HG03565 (cell line): ENCODE data around the gene TPST2.
"Not testable (repeated sequence)": the region's sequence is repeated elsewhere in the genome, so short reads cannot be mapped to it uniquely, and the experiment has no call there.

ENCODE experiments used
- ATAC-seq: cut with Tn5 transposase; IDR thresholded peaks from one replicate; pipeline ENCODE4 v1.9.1; 2021; ENCODE audit warnings: mild to moderate bottlenecking, moderate library complexity; ENCODE audit not compliant: unreplicated experiment

Gene TPST2

DNA sequence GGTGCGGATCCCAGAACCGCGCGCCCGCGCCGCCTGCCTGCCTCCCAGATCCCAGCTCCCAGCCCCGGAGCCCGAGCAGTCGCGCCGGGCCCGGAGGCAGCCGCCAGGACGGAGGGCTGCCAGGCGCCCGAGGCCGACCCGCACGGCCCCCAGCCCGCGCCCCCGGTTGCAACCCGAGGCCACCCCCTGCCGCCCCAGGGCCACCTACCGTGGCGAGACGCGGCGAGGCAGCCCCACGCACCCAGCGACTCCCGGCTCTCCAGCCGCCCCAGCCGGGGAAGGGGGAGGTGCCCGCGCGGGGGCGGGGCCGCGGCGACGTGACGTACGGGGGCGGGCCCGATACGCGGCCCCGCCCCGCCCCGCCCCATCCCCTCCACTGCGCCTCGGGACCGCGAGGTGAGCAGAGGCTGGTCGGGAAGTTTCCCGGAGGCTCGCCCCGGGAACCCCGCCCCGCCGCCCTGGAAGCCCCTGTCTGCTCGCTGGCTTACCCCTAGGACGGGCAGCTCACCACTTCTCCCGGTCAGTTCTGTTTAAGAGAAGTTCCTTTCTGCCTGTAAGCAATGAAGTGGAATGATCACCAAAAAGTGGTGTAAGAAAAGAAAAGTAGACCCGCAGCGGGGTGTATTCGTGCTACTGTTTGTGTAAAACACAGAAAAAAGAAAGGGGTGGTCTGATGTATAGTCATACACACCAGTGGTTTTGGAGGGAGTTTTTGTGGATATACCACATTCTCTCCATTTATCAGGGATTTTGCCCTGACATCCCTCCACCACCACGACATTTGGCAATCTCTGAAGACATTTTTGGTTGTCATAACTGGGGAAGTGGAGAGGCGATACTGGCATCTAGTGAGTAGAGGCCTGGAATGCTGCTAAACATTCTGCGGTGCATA lies at the start of gene TPST2:
TSS of gene TPST2 (minus strand) at position 288 of the 892 bp plus-strand sequence. CDS start 48,502 bp downstream, outside the sequence.
- peak; percentile 46 for ATAC-seq

DNA sequence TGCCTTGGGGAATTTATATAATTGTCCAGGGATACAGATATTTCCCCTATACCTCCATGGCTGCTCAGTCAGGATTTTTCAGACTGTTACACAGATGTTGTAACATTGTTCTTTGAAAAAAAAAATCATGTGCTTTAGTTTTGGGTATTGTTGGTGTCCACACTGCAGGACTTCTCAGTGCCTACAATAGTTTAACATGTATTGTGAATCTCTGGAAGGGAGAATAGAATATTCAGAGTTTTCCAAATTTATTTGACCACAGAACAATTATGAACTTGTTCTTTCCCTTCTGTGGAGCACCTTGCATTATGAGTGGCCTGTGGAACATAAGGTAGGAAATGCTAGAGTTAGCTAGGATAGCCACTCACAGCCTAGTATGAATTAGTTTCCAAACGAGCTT lies 46.4 kb upstream of the TPST2 start:
- ATAC-seq, result no peak

DNA sequence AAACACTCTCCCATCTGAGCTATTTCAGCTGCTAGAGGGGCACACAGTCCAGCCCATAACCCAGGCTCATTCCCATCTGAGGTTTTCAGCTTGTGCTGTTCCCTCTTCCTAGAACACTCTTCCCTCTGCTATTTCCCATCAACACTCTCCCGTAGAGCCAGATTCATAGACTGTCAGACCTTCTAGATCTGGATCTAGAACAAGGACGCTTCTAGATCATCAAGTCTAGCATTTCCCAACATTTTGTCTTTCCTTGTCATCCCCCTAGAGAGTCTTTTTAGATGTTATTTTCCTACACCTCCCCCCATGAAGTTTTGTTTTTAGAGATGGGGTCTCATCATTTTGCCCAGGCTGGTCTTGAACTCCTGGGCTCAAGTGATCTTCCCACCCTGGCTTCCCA lies 45.2 kb upstream of the TPST2 start:
- no peak for ATAC-seq

DNA sequence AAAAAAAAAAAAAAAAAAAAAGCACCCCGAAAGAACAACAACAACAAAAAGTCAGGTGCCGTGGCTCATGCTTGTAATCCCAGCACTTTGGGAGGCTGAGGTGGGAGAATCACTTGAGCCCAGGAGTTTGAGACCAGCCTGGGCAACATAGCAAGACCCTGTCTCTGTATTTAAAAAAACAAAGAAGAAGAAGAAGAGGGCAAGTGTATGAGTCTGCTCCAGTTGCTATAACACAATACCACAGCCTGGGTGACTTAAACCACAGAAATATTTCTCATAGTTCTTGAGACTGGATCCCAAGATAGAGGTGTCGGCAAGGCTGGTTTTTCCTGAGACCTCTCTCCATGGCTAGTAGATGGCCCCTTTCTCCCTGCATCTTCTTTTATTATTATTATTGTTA lies 44.3 kb upstream of the TPST2 start:
- ATAC-seq, result no peak

- ATAC-seq, result no peak
Observed at GRCh38 chr22:26632422-26633155, 42.7 kb upstream of the TPST2 start.

GRCh38 chr22:26631282-26631681 lies 41.4 kb upstream of the TPST2 start:
- no peak for ATAC-seq

DNA sequence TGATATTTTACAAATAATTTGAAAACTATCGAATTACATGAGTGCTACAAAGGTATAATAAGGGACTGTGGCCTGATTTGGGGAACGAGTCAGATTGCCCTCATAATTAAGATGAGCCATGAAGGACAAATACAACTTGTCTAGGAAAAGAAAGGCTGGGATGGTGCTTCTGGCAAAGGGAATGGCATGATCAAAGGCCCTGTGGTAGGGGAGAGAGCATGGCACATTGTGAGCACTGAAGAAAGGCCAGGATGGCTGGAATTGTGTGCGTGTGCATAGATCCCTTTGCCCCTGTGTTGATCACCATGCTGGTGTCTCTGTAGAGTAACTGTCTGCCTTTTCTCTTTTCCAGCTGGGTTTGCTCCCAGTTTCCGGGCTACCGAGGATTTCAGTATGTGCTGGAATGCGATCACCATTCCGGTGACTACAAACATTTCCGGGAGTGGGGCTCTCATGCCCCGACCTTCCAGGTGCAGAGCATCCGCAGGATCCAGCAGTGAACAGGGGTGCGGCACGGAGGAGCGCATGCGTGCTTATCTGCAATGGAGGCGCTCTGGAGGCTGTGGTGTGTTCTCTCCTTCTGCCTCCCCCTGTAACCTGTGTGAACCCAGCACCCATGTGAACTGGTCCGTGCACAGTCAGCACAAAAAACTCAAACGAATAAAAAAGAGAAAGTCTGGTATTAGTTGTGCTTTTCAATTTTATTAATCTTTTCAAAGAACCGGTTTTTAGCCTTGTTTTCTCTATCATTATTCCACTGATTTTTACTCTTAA lies 40.2 kb upstream of the TPST2 start:
- ATAC-seq, result no peak

DNA sequence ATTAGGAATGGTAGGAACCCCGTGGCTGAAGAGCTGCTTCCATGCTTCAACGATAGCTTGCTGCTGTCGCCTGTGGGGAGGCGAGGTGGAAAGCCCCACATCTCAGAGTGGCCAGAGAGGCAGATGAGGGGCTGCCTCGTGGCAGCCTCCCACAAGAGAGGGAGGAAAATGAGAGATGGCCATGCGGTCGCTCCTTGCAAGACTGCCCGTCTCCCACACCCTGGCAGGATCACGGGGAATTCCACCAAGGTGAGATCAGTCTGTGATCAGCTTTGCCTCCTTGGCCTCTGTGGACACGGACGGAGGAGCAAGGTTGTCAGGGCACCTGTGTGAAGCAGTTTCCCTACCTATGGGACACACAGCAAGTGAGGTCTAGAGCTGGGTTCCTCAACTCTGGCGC lies 34.9 kb upstream of the TPST2 start:
- ATAC-seq, result no peak

- ATAC-seq, result no peak
Observed at GRCh38 chr22:26623984-26624383, 34.1 kb upstream of the TPST2 start.

GRCh38 chr22:26621663-26622062 lies 31.7 kb upstream of the TPST2 start, which contains the start of gene CRYBA4:
TSS of gene CRYBA4 (plus strand) at chr22:26621963. CDS start at chr22:26622597, 634 bp downstream.
- no peak for ATAC-seq

GRCh38 chr22:26620197-26620596 lies 30.3 kb upstream of the TPST2 start:
- ATAC-seq, result no peak

DNA sequence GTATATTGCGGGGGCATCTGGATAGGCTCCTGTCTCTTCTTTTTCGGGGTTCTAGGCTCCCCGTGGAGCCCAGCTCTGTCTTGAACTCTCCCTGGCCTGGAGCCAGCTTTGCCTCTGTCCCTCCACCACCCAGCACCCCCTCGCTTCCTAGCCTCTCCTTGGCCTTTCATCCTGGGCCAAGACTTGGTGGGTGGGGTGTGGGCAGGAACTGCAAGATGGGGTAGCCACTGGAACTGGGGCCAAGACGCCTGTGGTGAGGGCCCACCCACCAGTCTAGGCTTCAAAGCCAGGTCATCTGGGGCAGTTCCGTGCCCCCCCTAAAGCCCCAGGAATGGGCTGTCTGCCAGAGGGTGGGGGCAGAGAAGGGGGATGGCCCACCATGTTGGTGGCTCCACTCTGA lies 29.6 kb upstream of the TPST2 start:
- no peak for ATAC-seq

DNA sequence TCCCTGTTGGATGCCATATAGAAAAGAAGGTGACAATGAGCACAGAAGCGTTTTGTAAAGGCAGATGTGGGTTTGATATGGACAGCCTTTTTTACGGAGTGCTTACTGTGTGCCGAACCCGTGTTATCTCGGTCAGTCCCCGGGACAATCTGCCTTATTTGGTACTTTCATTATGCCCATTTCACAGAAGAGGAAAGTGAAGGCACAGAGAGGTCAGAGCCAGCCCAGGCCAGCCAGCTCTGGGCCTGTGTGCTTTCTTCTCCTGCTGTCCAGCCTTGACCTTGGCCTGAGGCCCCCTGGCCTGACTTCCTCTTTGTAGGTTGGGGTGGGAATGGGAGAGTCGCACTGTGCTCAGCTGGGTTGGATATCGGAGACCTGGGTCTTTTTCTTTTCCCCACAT lies 28.5 kb upstream of the TPST2 start:
- ATAC-seq, result no peak

- no peak for ATAC-seq
Observed at GRCh38 chr22:26617271-26618199, 27.6 kb upstream of the TPST2 start, which contains the start of gene CRYBB1. TSS of gene CRYBB1 (minus strand) at chr22:26618027. CDS start at chr22:26616319, 1,708 bp downstream.

DNA sequence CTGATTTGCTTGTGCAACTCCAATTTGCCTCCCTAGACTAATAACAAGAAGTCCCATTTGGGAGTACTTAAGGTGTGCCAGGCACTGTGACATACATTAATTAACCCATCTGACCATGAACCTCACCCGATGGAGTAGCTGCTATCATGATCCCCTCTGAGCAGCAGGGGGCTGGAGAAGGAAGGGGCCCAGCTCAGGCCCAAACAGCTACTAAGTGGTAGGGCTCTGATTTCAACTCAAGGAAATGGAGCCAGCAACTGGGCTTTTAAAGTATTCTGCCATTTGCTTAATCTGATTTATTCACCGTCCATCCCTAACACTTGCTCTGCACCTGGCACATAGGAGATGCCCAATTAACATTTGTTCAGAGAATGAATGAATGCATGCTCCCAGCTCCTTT lies 26.7 kb upstream of the TPST2 start:
- no peak for ATAC-seq

- ATAC-seq, result no peak
Observed at GRCh38 chr22:26615830-26616435, 26.0 kb upstream of the TPST2 start.

GRCh38 chr22:26615149-26615548 lies 25.2 kb upstream of the TPST2 start:
- no peak for ATAC-seq

DNA sequence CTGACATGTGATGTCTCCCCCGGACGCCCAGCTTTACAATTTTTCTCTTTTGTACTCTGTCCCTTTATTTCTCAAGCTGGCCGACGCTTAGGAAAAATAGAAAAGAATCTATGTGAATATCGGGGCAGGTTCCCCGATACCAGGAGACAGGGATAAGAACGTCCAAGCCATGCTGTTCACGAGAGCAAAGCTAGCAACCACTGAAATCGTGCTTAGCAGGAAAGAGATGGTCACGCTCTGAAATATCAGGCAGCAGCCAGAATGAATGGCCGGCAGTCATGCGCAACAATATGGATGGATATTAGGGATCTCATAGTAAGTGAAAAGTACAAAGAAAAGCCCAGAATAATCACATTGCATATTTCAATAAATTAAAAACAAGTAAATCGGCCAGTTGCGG lies 24.4 kb upstream of the TPST2 start:
- no peak for ATAC-seq

- not testable (repeated sequence) for ATAC-seq
Observed at GRCh38 chr22:26613753-26614152, 23.8 kb upstream of the TPST2 start.

DNA sequence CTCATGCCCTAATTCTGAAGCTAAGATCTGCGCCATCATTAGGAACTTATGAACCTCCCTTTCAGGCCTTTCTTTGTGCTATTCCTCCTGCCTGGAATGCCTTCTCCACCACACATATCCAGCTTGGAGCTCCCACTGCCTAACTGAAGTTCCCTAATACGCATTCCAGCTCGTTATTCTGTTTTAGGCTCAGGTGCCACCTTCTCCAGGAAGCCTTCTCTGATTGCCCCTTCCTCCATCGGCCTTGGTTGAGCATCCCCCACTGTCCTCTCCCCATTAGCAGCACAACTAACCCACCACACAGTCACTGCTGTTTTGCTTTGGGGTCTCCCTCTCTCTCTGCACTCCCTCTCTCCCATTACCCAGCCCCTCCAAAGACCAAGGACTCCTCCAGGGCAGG lies 22.7 kb upstream of the TPST2 start:
- ATAC-seq, result no peak
